ENCODE data around the gene CIROP. TPM values are rescaled to one million over a fixed set of nuclear protein-coding genes. Genes with fewer than 3 reads are reported as not detected.
A peak's percentile ranks its signal among the peaks of the same experiment; 100 is the strongest.

CIROP gene
- total and polyA plus RNA-seq, 4 donors = not detected

- no peak overlapping the region for H3K9ac ChIP-seq (ENCODE audit: low read depth in 1 of 2, low read length in 2 of 2)
- H3K4me1 ChIP-seq (ENCODE audit: control insufficient read depth in 4 of 4, insufficient read depth in 4 of 4, low read length in 3 of 4) = peaks cover 4 to 15% (median 13%) of the 10 kb centered on the region in 4 donors
- peak; percentile 76 for DNase-seq (ENCODE audit: low spot score)
- no peak overlapping the region for H3K27ac ChIP-seq (ENCODE audit: low read depth in 1 of 2, low read length in 2 of 2)
- WGBS = 14% methylated on average over 17 of the region's 17 CpGs
- no peak for TF ChIP-seq HNF4A (conservative IDR thresholded peaks at IDR 0.05)
- TF ChIP-seq YY1 (IDR thresholded peaks at IDR 0.05) = no peak
- peak; percentile 44 to 72 for TF ChIP-seq RAD21 (IDR thresholded peaks at IDR 0.05)
- no peak for TF ChIP-seq JUND (IDR thresholded peaks at IDR 0.05)
- TF ChIP-seq SP1 (IDR thresholded peaks at IDR 0.05) = no peak
- no peak for TF ChIP-seq TAF1 (conservative IDR thresholded peaks at IDR 0.05)
- TF ChIP-seq, protein P1, sequence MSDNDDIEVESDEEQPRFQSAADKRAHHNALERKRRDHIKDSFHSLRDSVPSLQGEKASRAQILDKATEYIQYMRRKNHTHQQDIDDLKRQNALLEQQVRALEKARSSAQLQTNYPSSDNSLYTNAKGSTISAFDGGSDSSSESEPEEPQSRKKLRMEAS (IDR thresholded peaks at IDR 0.05) = no peak
- no peak for TF ChIP-seq NR2F2 (IDR thresholded peaks at IDR 0.05)
- TF ChIP-seq ATF3 (IDR thresholded peaks at IDR 0.05) = no peak
- no peak for TF ChIP-seq GABPA (IDR thresholded peaks at IDR 0.05 in 1 of 2, conservative IDR thresholded peaks at IDR 0.05 in 1 of 2)
- no peak for TF ChIP-seq EGR1 (IDR thresholded peaks at IDR 0.05; ENCODE audit: low read depth in 2 of 2)
- TF ChIP-seq FOXA2 (IDR thresholded peaks at IDR 0.05) = no peak
- no peak for TF ChIP-seq RXRA (IDR thresholded peaks at IDR 0.05)
- peak; percentile 55 for TF ChIP-seq CTCF (IDR thresholded peaks at IDR 0.05; ENCODE audit: low read depth, low read length, missing input control)
- no peak overlapping the region for H3K4me3 ChIP-seq (ENCODE audit: low read depth in 1 of 3, low read length in 3 of 3)
- H3K27me3 ChIP-seq (ENCODE audit: control insufficient read depth in 4 of 4, insufficient read depth in 4 of 4, low read length in 3 of 4) = no peaks in the 10 kb centered on the region
- H3K9me3 ChIP-seq (ENCODE audit: control insufficient read depth in 4 of 4, low read length in 3 of 4) = no peaks in the 10 kb centered on the region
- H3K36me3 ChIP-seq (ENCODE audit: control insufficient read depth in 4 of 4, insufficient read depth in 3 of 4, low read depth in 1 of 4, low read length in 3 of 4) = peaks cover 12 to 22% (median 15%) of the 10 kb centered on the region in 4 donors
These were observed 48.4 kb downstream of the CIROP start for GRCh38 chr14:23056145-23056955.

- 80% methylated on average over 6 of the region's 6 CpGs for WGBS
These were observed 49.1 kb downstream of the CIROP start for GRCh38 chr14:23055621-23056144.

More at GRCh38 chr14:23055621-23056144, 49.1 kb downstream of the CIROP start:
- Histone ChIP-seq H3K4me1 (ENCODE audit: control insufficient read depth in 4 of 4, insufficient read depth in 4 of 4, low read length in 3 of 4) (peaks cover 4 to 15% (median 13%) of the 10 kb centered on the region in 4 donors), H3K9me3 (ENCODE audit: control insufficient read depth in 4 of 4, low read length in 3 of 4) (no peaks in the 10 kb centered on the region), H3K9ac (ENCODE audit: low read depth in 1 of 2, low read length in 2 of 2) (no peak overlapping the region), H3K36me3 (ENCODE audit: control insufficient read depth in 4 of 4, insufficient read depth in 3 of 4, low read depth in 1 of 4, low read length in 3 of 4) (peaks cover 7 to 16% (median 9%) of the 10 kb centered on the region in 4 donors), H3K27ac (ENCODE audit: low read depth in 1 of 2, low read length in 2 of 2) (no peak overlapping the region), H3K4me3 (ENCODE audit: low read depth in 1 of 3, low read length in 3 of 3) (no peak overlapping the region), H3K27me3 (ENCODE audit: control insufficient read depth in 4 of 4, insufficient read depth in 4 of 4, low read length in 3 of 4) (no peaks in the 10 kb centered on the region)
- DNase-seq (ENCODE audit: low spot score) = no peak
- TF ChIP-seq GABPA (IDR thresholded peaks at IDR 0.05 in 1 of 2, conservative IDR thresholded peaks at IDR 0.05 in 1 of 2) (no peak), EGR1 (IDR thresholded peaks at IDR 0.05; ENCODE audit: low read depth in 2 of 2) (no peak), FOXA1 (IDR thresholded peaks at IDR 0.05) (no peak), HNF4G (IDR thresholded peaks at IDR 0.05) (no peak), NR2F2 (IDR thresholded peaks at IDR 0.05) (no peak), TAF1 (conservative IDR thresholded peaks at IDR 0.05) (no peak), ATF3 (IDR thresholded peaks at IDR 0.05) (no peak)
- TF ChIP-seq, protein P1 (IDR thresholded peaks at IDR 0.05) = no peak
- TF ChIP-seq, protein P2, sequence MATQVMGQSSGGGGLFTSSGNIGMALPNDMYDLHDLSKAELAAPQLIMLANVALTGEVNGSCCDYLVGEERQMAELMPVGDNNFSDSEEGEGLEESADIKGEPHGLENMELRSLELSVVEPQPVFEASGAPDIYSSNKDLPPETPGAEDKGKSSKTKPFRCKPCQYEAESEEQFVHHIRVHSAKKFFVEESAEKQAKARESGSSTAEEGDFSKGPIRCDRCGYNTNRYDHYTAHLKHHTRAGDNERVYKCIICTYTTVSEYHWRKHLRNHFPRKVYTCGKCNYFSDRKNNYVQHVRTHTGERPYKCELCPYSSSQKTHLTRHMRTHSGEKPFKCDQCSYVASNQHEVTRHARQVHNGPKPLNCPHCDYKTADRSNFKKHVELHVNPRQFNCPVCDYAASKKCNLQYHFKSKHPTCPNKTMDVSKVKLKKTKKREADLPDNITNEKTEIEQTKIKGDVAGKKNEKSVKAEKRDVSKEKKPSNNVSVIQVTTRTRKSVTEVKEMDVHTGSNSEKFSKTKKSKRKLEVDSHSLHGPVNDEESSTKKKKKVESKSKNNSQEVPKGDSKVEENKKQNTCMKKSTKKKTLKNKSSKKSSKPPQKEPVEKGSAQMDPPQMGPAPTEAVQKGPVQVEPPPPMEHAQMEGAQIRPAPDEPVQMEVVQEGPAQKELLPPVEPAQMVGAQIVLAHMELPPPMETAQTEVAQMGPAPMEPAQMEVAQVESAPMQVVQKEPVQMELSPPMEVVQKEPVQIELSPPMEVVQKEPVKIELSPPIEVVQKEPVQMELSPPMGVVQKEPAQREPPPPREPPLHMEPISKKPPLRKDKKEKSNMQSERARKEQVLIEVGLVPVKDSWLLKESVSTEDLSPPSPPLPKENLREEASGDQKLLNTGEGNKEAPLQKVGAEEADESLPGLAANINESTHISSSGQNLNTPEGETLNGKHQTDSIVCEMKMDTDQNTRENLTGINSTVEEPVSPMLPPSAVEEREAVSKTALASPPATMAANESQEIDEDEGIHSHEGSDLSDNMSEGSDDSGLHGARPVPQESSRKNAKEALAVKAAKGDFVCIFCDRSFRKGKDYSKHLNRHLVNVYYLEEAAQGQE (IDR thresholded peaks at IDR 0.05) = no peak
